Measurements from ENCODE around the gene MARF1. TPM values are rescaled to one million over a fixed set of nuclear protein-coding genes. Genes with fewer than 3 reads are reported as not detected.
"Not testable (repeated sequence)": the region's sequence is repeated elsewhere in the genome, so short reads cannot be mapped to it uniquely, and the experiment has no call there.

Gene MARF1
- total and polyA plus RNA-seq, 10 donors, result 24.0 to 169 (median 94.7) TPM

GRCh38 chr16:15658556-15658955 is 15.6 kb upstream of the MARF1 start:
- peak; percentile 17 for DNase-seq
- H3K27me3 ChIP-seq (replicated peaks in 1 of 7), result no peaks in the 10 kb centered on the region
- peaks cover 0 to 71% (median 5%) of the 10 kb centered on the region in 6 donors for H3K36me3 ChIP-seq
- H3K9me3 ChIP-seq, result no peaks in the 10 kb centered on the region
- intact Hi-C loops (cut with DNase I; ENCODE audit: low total_unique reads), result no loop called here
- peaks cover 0 to 73% (median 31%) of the 10 kb centered on the region in 6 donors for H3K4me1 ChIP-seq
- H3K27ac ChIP-seq, result peak overlapping the region in 6 of 8 donors; percentile 41 to 83 (median 69)
- H3K4me3 ChIP-seq, result peak overlapping the region in 1 of 8 donors; percentile 16
- TF ChIP-seq POLR2A (IDR thresholded peaks at IDR 0.05), result no peak
- TF ChIP-seq CTCF (IDR thresholded peaks at IDR 0.05 in 8 of 11, conservative IDR thresholded peaks at IDR 0.05 in 3 of 11), result no peak
- TF ChIP-seq POLR2AphosphoS5 (IDR thresholded peaks at IDR 0.05), result no peak
- 86 to 92% (median 90%) methylated on average over 5 of the region's 5 CpGs for WGBS, 5 donors

GRCh38 chr16:15658149-15658548 is 15.2 kb upstream of the MARF1 start:
- H3K27me3 ChIP-seq (replicated peaks in 1 of 7), result no peaks in the 10 kb centered on the region
- H3K9me3 ChIP-seq, result no peaks in the 10 kb centered on the region
- DNase-seq, result peak; percentile 30
- no peak overlapping the region for H3K4me3 ChIP-seq
- WGBS, 5 donors, result 82 to 92% (median 90%) methylated on average over 5 to 6 of the region's 6 CpGs
- intact Hi-C loops (cut with DNase I; ENCODE audit: low total_unique reads), result no loop called here
- peak overlapping the region in 5 of 8 donors; percentile 41 to 83 (median 70) for H3K27ac ChIP-seq
- no peak for TF ChIP-seq CTCF (IDR thresholded peaks at IDR 0.05 in 8 of 11, conservative IDR thresholded peaks at IDR 0.05 in 3 of 11)
- TF ChIP-seq POLR2AphosphoS5 (IDR thresholded peaks at IDR 0.05), result no peak
- no peak for TF ChIP-seq POLR2A (IDR thresholded peaks at IDR 0.05)
- peaks cover 0 to 71% (median 3%) of the 10 kb centered on the region in 6 donors for H3K36me3 ChIP-seq
- H3K4me1 ChIP-seq, result peaks cover 0 to 77% (median 33%) of the 10 kb centered on the region in 6 donors

- DNase-seq; H3K27me3 ChIP-seq (replicated peaks in 1 of 7); H3K4me3 ChIP-seq; H3K9me3 ChIP-seq; H3K27ac ChIP-seq; intact Hi-C loops (cut with DNase I; ENCODE audit: low total_unique reads): not testable (repeated sequence)
- whole genome bisulfite sequencing, 5 donors, result 88 to 100% (median 96%) methylated on average over 3 to 4 of the region's 6 CpGs
- Histone ChIP-seq H3K4me1 (peaks cover 12 to 93% (median 55%) of the 10 kb centered on the region in 6 donors), H3K36me3 (peaks cover 0 to 61% (median 0%) of the 10 kb centered on the region in 6 donors)
Observed at GRCh38 chr16:15655561-15655960, 12.6 kb upstream of the MARF1 start.

- intact Hi-C loops (cut with DNase I; ENCODE audit: low total_unique reads), result no loop called here
- no peaks in the 10 kb centered on the region for H3K27me3 ChIP-seq (replicated peaks in 1 of 7)
- 84 to 89% (median 85%) methylated on average over 2 of the region's 2 CpGs for WGBS, 5 donors
- no peak overlapping the region for H3K27ac ChIP-seq
- no peaks in the 10 kb centered on the region for H3K9me3 ChIP-seq
- no peak for DNase-seq
- TF ChIP-seq POLR2A (IDR thresholded peaks at IDR 0.05) (no peak), CTCF (IDR thresholded peaks at IDR 0.05 in 8 of 11, conservative IDR thresholded peaks at IDR 0.05 in 3 of 11) (no peak), POLR2AphosphoS5 (IDR thresholded peaks at IDR 0.05) (no peak)
- peaks cover 12 to 88% (median 49%) of the 10 kb centered on the region in 6 donors for H3K4me1 ChIP-seq
- H3K4me3 ChIP-seq, result no peak overlapping the region
- peaks cover 0 to 55% (median 0%) of the 10 kb centered on the region in 6 donors for H3K36me3 ChIP-seq
Observed at GRCh38 chr16:15654591-15654990, 11.6 kb upstream of the MARF1 start.

- intact Hi-C loops (cut with DNase I; ENCODE audit: low total_unique reads), result no loop called here
- H3K27ac ChIP-seq, result no peak overlapping the region
- H3K9me3 ChIP-seq, result no peaks in the 10 kb centered on the region
- TF ChIP-seq POLR2A (IDR thresholded peaks at IDR 0.05), result no peak
- TF ChIP-seq POLR2AphosphoS5 (IDR thresholded peaks at IDR 0.05), result no peak
- no peak for TF ChIP-seq CTCF (IDR thresholded peaks at IDR 0.05 in 8 of 11, conservative IDR thresholded peaks at IDR 0.05 in 3 of 11)
- H3K36me3 ChIP-seq, result peaks cover 0 to 53% (median 0%) of the 10 kb centered on the region in 6 donors
- DNase-seq, result no peak
- WGBS, 5 donors, result 48 to 73% (median 60%) methylated on average over 4 of the region's 4 CpGs
- no peak overlapping the region for H3K4me3 ChIP-seq
- H3K4me1 ChIP-seq, result peaks cover 12 to 80% (median 41%) of the 10 kb centered on the region in 6 donors
- H3K27me3 ChIP-seq (replicated peaks in 1 of 7), result no peaks in the 10 kb centered on the region
Observed at GRCh38 chr16:15653227-15653626, 10.3 kb upstream of the MARF1 start.

Measured in spleen (tissue), 11 donors.